Suprapubic skin (tissue), 3 donors: Measurements from ENCODE around the gene SRD5A1.
"Not testable (repeated sequence)": the region's sequence is repeated elsewhere in the genome, so short reads cannot be mapped to it uniquely, and the experiment has no call there.

Experiments used
- EP300 ChIP-seq: sonication (generic); formaldehyde crosslinking; IDR thresholded peaks from one replicate; pipeline ENCODE4 v1.6.1; 2017; ENCODE audit warnings: antibody characterized with exemption
- POLR2A ChIP-seq, 2 donors: fragments of 450-650 bp; IDR thresholded peaks; one replicate each; pipeline ENCODE4 v1.6.1; 2017; ENCODE audit warnings: antibody characterized with exemption in 2 of 2, mild to moderate bottlenecking in 2 of 2, moderate library complexity in 2 of 2
- TF ChIP-seq, protein P1 (sequence below), 2 donors: fragments of 200-600 bp in 1 of 2; fragments of 450-650 bp in 1 of 2; sonication (generic) in 1 of 2; IDR thresholded peaks; one replicate each; pipeline ENCODE4 v1.5.1; 2016 to 2019; ENCODE audit warnings: antibody characterized with exemption in 2 of 2, mild to moderate bottlenecking in 1 of 2, moderate library complexity in 1 of 2

DNA sequence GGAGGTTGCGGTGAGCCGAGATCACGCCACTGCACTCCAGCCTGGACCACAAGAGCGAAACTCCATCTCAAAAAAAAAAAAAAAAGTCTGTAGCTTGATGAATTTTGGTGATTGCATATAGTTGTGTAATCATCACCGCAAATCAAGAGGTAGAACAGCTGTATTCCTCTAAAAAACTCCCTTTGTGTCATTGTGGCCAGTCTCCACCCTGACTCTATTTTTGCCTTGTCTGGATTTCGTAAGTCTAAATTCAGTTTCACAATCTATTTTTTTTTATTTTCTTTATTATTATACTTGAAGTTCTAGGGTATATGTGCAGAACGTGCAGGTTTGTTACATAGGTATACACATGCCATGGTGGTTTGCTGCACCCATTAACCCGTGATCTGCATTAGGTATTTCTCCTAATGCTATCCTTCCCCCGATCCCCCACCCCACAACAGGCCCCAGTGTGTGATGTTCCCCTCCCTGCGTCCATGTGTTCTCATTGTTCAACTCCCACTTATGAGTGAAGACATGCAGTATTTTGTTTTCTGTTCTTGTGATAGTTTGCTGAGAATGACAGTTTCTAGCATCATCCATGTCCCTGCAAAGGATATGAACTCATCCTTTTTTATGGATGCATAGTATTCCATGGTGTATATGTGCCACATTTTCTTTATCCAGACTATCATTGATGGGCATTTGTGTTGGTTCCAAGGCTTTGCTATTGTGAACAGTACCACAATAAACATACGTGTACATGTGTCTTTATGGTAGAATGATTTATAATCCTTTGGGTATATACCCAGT, 12.5 kb downstream of the SRD5A1 start:
- TF ChIP-seq, protein P1, sequence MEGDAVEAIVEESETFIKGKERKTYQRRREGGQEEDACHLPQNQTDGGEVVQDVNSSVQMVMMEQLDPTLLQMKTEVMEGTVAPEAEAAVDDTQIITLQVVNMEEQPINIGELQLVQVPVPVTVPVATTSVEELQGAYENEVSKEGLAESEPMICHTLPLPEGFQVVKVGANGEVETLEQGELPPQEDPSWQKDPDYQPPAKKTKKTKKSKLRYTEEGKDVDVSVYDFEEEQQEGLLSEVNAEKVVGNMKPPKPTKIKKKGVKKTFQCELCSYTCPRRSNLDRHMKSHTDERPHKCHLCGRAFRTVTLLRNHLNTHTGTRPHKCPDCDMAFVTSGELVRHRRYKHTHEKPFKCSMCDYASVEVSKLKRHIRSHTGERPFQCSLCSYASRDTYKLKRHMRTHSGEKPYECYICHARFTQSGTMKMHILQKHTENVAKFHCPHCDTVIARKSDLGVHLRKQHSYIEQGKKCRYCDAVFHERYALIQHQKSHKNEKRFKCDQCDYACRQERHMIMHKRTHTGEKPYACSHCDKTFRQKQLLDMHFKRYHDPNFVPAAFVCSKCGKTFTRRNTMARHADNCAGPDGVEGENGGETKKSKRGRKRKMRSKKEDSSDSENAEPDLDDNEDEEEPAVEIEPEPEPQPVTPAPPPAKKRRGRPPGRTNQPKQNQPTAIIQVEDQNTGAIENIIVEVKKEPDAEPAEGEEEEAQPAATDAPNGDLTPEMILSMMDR (IDR thresholded peaks at IDR 0.05) = not testable (repeated sequence)
- not testable (repeated sequence) for TF ChIP-seq EP300; POLR2A (IDR thresholded peaks at IDR 0.05)
